Stimulated activated CD8-positive, alpha-beta memory T cell treated with anti-CD3 and anti-CD28 coated beads, Interleukin-4, amount 100 ng/mL, for 24 hours (primary cell): ENCODE measurements around the gene MMAB.

Experiments used
- DNase-seq: peaks from one replicate; pipeline ENCODE4 v3.0.0-alpha.2; 2020; ENCODE audit warnings: low read depth

Gene MMAB

GRCh38 chr12:109512608-109513007, 60.7 kb downstream of the MMAB start:
- DNase-seq, result no peak

- no peak for DNase-seq
These were observed 63.1 kb downstream of the MMAB start for GRCh38 chr12:109510196-109510595.

GRCh38 chr12:109504068-109504467, 69.2 kb downstream of the MMAB start:
- no peak for DNase-seq
